Measurements from ENCODE around the gene RPS24. TPM values are rescaled to one million over a fixed set of nuclear protein-coding genes. Genes with fewer than 3 reads are reported as not detected.
"Not testable (repeated sequence)": the region's sequence is repeated elsewhere in the genome, so short reads cannot be mapped to it uniquely, and the experiment has no call there.

The RPS24 gene
- total RNA-seq: 2,388 TPM

DNA sequence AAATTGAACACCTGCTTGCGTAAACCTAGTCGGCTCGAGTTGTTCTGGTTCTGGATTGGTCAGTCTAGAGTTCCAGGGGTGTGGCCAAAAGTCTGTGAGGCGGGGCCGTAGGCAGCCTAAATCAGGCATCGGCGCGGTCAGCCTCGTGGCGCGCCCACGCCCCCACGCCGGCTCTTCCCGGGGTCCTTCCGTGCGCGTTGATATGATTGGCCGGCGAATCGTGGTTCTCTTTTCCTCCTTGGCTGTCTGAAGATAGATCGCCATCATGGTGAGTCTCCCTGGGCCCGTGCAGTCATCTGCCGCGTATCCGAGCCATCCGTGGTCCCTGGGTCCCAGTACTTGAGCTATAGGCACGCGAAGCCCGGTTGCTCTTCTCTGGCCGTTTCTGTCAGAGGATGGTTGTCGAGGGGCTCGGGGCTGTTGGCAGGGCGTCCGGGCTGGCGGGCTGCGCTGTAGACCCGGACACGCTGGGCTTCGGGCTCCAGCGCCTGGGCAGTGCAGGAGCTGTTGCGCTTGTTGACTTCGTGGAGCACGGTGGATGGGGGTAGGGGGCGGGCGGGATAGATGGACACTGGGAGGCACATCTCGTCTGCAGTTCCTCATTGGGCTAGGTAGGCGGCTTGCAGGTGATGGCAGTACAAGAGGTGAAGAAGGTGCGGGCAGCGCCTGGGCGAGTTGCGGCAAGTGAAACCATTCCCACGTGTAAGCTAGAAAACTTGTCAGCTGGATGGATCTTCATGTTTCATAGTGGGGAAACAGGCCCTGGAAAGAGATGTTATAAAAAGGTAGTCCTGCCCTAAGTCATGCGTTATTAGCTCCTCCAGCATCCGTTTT, at the start of gene RPS24:
TSS of gene RPS24 (plus strand) at position 227 of the 834 bp plus-strand sequence. CDS start at position 266, 39 bp downstream.
- peak; percentile 98 for DNase-seq

DNA sequence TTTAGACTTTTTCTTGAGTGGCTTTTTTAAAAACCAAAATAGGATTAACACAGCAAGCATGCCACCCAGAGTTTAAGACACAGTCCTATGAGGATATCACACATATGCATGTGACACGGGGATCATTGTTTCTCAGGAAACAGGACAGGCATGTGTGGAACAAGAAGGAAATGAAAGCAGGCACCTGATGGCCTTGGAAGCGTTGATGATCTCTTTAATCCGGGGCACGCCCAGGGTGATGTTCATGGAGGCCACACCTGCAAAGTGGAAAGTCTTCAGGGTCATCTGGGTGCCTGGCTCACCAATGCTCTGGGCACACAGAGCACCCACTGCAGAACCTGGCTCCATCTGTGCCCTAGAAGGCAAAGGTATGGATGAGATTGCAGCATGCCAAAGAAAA, 48.7 kb upstream of the RPS24 start:
- no peak for DNase-seq

DNA sequence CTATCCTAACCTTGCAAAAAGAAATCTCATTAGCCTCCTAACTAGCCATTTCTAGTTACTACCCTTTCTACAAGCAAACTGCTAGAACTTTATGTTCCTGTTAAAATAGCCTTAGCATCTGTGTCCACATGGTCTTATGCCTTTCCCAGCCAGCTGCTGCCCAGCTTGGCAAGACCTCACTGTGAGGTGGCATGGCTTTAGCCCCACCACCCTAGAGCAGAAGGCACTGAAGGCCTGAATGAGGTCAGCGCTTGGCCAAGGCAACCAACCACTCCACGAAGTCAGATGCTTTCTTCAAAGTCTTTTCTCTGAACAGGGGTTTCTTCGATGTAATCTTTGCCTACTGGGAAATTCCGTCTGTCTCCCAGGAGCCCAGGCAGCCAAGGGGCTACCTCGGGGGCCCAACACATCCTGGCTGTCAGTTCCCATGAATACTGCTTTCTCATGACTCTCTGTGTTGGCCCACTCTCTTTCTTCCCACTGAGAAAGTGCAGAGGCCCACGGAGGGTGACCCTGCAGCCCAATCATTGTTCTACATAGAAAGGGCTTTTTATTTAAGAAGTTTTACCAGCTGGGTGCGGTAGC, 45.9 kb upstream of the RPS24 start:
- no peak for DNase-seq

DNA sequence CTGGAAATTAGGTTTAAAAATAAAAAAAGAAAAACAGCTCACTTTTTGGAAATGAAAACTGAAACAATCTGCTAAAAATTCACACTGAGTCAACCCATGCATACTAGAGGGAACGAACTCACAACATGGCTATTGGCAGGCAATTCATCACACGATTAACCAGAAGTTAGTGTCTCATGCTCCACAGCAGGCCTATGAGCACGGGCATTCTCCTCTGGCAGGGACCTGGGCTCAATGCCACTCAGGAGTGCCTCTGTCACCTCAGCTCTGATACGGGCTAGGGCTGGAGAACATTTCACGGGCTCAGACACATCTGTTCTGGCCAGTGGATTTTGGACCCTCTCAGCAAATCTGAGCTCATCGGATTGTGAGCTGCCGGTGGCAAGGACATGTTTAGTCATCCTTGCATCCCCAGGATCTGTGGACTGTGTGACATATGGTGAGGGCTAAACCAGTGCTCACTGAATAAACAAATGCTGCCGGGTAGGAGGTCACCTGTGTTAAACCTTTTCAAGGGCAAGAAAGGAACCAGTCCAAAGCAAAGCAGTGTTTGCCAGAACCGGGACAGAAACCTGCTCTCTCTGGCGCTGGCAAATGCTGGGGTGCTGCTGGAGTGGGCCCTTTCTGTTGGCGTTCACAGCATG, 44.5 kb upstream of the RPS24 start:
- no peak for DNase-seq

DNA sequence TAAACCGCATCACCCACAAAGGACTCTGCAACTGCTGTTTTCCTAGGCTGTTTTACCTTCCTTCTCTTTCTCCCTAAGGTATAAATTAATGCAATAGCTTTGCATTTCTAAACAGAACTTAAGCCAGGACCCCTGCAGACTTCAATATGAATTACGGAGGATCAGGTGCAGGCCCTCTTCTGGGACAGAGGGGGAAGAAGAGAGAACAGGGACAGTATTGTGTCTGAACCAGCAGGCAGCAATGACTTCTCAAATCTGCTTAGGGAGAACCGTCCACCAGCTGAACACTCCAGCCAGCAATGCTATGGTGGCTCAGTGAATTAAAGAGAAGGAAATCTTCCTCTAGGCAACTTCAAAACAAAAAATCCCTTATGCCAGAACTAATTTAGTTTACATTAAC, 40.0 kb upstream of the RPS24 start:
- no peak for DNase-seq

DNA sequence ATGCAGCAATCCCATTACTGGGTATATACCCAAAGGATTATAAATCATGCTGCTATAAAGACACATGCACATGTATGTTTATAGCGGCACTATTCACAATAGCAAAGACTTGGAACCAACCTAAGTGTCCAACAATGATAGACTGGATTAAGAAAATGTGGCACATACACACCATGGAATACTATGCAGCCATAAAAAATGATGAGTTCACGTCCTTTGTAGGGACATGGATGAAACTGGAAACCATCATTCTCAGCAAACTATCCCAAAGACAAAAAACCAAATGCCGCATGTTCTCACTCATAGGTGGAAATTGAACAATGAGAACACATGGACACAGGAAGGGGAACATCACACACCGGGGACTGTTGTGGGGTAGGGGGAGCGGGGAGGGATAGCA, 34.9 kb upstream of the RPS24 start:
- not testable (repeated sequence) for DNase-seq

DNA sequence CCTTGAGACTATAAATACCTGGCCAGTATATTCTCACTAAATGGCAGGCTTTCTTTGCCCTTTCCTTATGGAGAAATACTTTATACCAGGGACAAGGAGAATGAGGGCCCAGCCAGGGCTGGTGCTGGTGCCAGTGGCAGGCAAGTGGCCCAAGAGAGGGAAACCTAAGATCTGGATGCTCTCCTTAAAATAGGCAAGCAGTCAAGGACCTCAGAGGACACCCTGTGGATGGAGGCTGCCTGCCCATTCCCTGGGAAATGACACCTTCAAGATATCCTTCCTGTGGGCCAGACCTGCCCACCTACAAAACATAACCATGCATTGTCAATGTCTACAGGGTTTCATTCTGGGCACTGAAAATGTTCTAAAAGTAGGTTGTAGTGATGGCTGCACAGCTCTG, 33.5 kb upstream of the RPS24 start:
- no peak for DNase-seq

DNA sequence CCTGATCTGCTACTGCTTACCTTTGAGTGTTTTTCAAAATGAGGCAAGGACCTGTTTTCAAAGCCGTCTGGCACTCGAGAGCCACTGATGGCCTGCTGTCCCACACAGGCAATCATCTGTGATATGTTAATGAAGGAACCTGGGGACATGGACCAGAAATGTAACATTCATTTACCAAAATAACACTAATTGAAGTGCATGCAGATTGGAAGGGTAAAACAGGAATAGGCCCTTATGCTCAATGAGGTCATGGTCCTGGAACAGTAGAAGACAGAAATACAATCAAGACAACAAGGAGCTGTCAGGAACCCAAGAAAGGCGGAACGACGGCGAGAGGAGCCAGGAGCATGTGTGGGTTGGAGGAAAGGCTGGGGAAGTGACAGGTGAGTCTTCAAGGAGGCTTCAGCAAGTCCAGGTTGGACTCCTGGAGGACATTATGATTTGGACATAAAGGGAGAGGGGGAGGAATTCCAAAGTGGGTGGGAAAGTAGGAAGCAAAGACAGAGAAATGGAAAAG, 32.6 kb upstream of the RPS24 start:
- no peak for DNase-seq

DNA sequence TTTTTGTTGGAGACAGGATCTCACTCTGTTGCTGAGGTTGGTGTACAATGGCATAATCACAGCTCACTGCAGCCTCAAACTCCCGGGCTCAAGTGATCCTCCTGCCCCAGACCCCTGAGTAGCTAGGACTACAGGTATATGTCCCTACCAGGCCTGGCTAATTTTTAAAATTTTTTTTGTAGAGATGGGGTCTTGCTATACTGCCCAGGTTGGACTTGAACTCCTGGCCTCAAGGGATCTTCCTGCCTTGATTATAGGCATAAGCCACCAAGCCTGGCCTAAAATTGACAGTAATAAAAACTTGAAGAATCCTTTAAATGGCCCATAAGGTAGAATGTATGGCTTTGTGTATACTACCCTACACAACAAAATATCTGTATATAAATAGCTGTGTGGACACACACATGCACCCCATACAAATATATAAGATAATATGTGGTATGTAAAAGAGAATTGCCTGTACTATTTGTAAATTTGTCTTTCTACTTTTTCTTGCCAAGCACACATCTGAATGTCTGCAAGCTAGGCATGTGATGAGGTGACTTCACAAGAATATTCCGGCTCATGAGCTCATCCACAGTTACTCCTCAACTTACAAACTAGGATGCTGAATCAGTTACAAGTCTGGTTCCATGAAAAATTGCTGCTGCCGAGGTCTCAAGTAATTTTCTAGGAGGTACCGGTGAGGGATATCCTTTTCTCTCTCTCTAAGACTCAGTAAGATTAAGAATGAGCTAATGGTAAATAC, 30.9 kb upstream of the RPS24 start:
- DNase-seq: no peak

DNA sequence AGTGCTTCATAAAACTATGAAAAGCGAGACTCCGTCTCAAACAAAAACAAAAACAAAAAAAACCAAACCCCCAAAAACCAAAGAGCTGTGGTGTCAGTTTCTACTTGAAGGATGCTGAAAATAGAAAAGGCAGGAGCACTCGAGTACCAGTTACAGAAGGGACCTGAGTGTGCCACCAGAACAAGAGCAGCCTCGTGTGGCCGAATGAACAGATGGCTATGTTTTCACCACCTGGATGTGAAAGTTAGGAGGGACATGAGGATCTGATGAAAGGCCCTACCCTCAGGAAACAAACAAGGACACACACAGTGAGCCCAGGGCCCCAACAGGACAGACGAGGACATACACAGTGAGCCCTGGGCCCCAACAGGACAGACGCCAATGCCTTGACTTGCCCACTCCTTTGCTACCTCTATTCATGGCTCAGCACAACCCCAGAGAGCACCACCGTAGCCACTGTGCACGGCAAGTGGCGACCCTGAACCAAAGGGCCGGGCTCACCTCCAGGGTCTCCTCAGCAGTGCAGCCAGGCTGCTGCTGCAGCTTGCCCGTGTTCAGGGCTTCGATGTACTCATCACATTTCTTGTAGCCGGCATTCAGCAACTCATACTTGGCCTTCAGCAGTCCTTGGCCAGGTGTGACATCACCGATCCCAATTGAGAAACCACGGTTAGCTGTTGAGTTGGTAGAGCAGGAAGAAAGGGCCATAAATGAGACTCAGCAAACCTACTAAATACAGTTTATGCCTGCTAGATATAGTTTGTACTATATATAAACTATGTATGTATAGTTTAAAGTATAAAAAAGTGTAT, 29.2 kb upstream of the RPS24 start:
- DNase-seq: no peak

DNA sequence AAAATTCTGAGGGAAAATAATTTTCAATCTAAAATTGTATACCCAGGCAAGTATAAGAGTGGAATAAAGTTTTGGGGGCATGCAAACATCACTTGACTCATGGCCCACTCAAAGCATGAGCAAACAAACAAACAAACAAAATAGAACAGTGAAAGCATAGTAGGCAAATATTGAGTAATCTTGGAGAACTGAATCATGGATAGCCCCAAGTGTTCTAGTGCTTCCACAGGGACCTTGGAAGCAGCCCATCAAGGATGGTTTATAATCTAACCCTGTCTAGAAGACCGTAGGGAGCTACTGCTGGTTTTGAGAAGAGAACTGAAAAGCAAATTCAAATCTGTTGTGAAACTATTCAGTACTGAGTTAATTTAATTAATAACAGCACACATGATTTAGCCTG, 26.5 kb upstream of the RPS24 start:
- DNase-seq: no peak

DNA sequence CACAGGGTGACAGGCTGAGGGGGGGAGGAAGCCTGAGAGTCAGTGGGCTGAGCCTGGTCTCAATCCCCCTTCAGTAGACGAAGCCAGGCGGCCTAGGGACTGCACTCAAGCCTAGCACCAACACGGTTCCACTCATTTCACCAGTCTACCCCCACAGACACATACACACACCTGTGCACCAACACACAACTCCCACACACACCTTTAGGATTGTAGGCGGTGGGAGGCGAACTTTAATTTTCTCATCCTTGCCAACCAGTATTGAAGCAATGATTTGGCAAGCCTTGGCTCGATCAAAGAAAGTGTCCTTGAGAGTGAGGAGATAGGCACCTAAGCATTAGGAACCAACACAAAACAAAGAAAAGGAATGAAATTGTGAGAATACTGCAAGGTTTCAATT, 24.0 kb upstream of the RPS24 start:
- DNase-seq: no peak

DNA sequence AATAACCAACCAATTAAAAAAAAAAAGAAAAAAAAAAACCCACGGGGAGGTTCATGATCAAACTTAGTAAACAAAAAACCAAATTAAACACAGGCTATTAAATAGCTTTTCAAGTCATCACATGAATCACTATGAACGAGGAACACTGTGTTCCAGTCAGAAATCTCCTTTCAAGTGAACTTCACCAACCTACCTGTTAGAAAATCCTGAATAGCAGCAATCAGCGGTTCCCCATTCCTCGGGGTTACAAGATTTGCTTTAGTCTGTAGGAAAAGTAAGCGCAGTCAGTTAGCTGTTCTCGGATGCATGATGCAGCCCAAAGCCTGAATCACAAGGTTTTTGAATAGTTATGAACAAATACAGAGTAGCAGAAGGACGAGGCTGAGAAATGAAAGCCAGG, 23.4 kb upstream of the RPS24 start:
- DNase-seq: no peak

DNA sequence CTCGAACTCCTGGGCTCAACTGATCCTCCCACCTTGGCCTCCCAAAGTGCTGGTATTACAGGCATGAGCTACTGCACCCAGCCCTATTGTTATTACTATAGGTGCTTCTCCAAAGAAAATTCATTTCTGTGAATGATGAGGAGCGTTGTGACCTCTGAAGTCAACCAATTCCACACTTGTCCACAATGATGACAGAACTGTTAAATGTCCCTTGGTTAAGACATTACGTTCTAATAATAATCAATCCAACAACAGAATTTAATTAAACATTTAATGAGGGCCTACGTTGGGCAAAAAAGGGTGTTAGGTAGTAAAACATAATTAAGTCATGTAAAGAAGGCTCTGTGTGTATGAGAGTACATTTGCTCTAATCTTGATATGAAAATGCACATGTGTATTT, 22.6 kb upstream of the RPS24 start:
- no peak for DNase-seq

DNA sequence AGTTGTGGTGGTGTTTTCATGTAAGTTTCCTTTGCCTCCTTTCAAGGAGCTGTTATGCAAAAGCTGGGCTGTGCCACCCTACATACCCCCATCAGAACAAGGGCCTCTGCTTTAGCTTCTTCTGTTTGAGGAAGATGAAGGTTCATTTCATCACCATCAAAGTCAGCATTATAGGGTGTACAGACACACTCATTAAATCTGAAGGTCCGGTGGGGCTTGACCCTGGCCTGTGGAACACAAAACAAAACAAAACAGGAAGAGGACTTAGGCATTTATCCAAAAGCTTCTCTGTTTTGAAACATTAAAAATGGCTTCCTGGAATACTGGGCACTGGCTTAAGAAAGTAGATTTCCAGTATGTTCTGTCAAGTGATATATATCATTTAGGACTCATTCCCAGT, 20.1 kb upstream of the RPS24 start:
- no peak for DNase-seq

DNA sequence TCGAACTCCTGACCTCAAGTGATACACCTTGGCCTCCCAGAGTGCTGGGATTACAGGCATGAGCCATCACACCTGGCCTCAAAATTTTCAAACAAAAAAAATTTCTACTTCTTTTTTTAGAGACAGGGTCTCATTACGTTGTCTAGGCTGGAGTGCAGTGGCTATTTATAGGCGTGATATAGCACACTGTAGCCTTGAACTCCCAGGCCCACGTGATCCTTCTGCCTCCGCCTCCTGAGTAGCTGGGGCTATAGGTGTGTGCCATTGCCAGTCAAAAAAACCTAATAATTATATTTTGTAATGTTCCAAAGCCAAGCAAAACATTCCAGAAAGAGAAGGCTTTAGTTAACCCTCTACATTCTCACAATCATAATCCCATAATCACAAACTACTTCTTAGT, 18.1 kb upstream of the RPS24 start:
- DNase-seq: no peak

DNA sequence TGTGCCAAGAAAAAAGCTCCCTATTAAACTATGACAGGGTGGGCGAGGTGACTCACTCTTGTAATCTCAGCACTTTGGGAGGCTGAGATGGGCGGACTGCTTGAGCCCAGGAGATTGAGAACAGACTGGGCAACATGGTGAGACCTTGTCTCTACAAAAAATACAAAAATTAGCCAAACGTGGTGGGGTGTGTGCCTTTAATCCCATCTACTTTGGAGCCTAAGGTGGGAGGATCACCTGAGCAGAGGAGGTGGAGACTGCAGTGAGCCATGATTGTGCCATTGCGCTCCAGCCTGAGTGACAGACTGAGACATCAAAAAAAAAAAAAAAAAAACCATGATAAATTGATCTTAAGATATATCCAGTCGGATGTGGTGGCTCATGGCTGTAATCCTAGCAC, 15.8 kb upstream of the RPS24 start:
- DNase-seq: no peak

DNA sequence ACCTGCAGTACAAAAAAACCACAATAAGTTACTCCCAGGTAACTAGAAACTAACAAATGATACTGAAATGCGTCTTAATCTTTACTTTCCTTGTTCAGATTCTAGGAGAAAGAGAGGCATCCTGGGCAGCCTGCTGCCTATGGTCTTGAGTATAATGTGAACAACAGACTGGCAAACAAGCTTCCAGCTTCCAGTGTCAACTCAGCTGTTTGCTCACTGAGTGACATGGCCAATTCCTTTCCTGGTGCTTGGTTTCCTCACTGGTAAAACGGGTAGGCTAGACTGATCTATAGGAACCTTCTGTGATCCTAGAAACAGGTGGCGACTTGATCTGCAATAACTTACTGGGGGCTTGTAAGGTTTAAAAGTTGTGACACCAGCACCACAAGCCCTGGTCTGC, 14.4 kb upstream of the RPS24 start:
- no peak for DNase-seq

DNA sequence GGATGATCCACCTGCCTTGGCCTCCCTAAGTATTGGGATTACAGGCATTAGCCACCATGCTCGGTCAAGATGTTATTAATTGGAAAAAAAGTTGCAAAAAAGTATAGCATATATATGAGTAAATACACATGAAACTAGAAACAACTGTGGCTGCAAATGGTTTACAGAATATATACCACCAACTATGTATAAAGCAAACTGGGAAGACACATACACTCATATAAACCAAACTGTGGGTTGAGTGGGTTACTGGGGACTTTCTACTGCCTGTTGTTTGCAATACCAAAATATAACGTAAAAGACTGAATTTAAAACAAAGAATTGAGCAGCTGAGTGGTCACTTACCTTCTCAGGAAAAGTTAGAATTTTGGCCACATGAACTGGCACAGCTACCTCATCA, 12.5 kb upstream of the RPS24 start:
- no peak for DNase-seq

DNA sequence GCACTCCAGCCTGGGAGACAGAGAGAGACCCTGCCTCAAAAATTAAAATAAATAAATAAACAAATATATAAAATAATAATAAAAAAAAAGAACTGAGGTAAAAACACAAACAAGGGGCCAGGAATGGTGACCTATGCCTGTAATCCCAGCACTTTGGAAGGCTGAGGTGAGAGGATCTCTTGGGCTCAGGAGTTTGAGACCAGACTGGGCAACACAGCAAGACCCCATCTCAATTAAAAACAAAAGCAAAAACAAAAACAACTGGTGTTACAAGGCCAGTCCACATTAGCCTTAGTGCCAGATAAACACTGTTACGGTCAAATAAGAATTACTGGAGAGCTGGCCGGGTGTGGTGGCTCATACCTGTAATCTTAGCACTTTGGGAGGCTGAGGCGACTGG, 9.9 kb upstream of the RPS24 start:
- no peak for DNase-seq

DNA sequence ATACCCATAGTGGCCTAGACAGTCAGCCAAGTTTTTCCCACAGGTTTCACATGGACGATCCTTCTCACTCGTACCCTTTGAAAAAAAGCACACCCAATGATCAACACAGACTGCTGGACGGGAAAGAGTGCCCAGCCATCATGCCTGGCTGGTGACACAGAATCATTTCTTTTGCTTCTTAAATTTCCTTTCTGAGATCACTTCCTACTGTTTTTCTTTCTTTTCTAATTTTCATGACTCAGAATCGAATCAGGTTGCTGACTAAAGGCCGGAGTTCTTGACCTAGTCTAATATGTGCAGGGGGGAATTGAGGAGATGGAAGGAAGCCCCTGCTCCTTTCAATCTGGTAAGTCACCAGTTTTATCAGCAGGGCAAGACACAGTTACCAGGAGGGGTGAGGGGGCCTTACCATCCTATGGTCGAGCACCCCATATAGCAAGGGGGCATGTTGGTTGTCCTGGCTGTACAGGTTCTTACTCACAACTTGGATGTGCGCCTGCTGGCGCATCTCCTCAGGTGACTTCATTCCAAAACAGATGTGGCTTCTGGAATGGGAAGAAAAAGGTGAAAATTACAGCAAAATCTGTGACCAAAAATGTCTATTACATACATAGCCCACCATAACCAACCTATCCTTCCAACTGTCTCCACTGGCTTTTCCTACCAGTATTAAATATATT, 7.8 kb upstream of the RPS24 start:
- no peak for DNase-seq
